Adrenal gland (tissue), 12 donors: ENCODE data around the gene SERPINB5. TPM values are rescaled to one million over a fixed set of nuclear protein-coding genes. Genes with fewer than 3 reads are reported as not detected.
A peak's percentile ranks its signal among the peaks of the same experiment; 100 is the strongest.

Experiments used
- DNase-seq, 7 donors: peaks; one replicate each; pipeline ENCODE4 v3.0.0-alpha.2; 2019 to 2020
- H3K27ac ChIP-seq, 5 donors: fragments of 200-600 bp; sonication (generic) in 4 of 5; 1 replicate in 3 of 5; 2 replicates in 2 of 5; pipeline versions ENCODE4 v1.5.1 to v1.8.0; 2016 to 2020; ENCODE audit warnings: mild to moderate bottlenecking in 1 of 5
- H3K27me3 ChIP-seq: fragments of 200-600 bp; 2 replicates; pipeline ENCODE4 v1.8.0; 2021
- H3K36me3 ChIP-seq, 2 donors: fragments of 200-600 bp; replicated peaks in 1 of 2; 1 replicate in 1 of 2; 2 replicates in 1 of 2; pipeline versions ENCODE4 v1.5.1 to v1.8.0; 2018 to 2022
- H3K4me1 ChIP-seq, 2 donors: fragments of 200-600 bp; replicated peaks in 1 of 2; 1 replicate in 1 of 2; 2 replicates in 1 of 2; pipeline versions ENCODE4 v1.5.1 to v1.8.0; 2018 to 2021
- H3K4me3 ChIP-seq, 4 donors: fragments of 200-600 bp; sonication (generic) in 3 of 4; one replicate each; pipeline ENCODE4 v1.5.1; 2016 to 2018
- H3K9me3 ChIP-seq, 3 donors: fragments of 200-600 bp; sonication (generic) in 1 of 3; replicated peaks in 1 of 3; 1 replicate in 2 of 3; 2 replicates in 1 of 3; pipeline versions ENCODE4 v1.5.1 to v1.8.0; 2016 to 2021
- CTCF ChIP-seq, 6 experiments: fragments of 450-650 bp in 4 of 6; fragments of 200-600 bp in 2 of 6; sonication (generic) in 1 of 6; IDR thresholded peaks; 1 replicate in 5 of 6; 2 replicates in 1 of 6; pipeline versions ENCODE4 v1.5.1 to v1.8.0; 2016 to 2021; ENCODE audit warnings: antibody characterized with exemption in 6 of 6, mild to moderate bottlenecking in 2 of 6, moderate library complexity in 1 of 6
- POLR2A ChIP-seq, 2 donors: fragments of 450-650 bp; IDR thresholded peaks; one replicate each; pipeline ENCODE4 v1.6.1; 2017; ENCODE audit warnings: antibody characterized with exemption in 2 of 2, mild to moderate bottlenecking in 2 of 2, moderate library complexity in 1 of 2
- WGBS, 4 donors: extraction: QIAGEN DNeasy Blood & Tissue Kit in 2 of 4; methylation state at CpG; one replicate each; pipeline versions ENCODE4 v1.1.5 to v1.1.7; 2013 to 2017; 5-methylcytosine and 5-hydroxymethylcytosine counted together
- intact Hi-C, 2 donors: fragments of 100-400 bp; cut with DNase I; formaldehyde crosslinking; loops; one replicate each; pipeline versions ENCODE4 v1.14.1 to v1.15.0; 2022 to 2023
- polyA plus RNA-seq, 3 donors: library from polyadenylated mRNA; stranded (reverse); fragments of 200-250 nt in 2 of 3; fragments of 350-450 nt in 1 of 3; fragmentation: Illumina TruSeq in 1 of 3; extraction: RNeasy Lipid Tissue Mini Kit (QIAGEN cat#74804) in 1 of 3; gene quantifications; one replicate each; pipeline ENCODE4 v1.2.3, GENCODE V29; 2013 to 2014
- total RNA-seq, 9 donors: library from RNA; depleted of rRNA in 4 of 9; stranded (reverse); fragments of >200 nt in 4 of 9; fragments of 120-200 nt in 1 of 9; fragmentation: NEBNext Ultra II Directional in 1 of 9; extraction: Animal tissue kit (Norgen Biotek cat#: 25700) in 1 of 9; gene quantifications; one replicate each; pipeline versions ENCODE4 v1.1.0 to v1.2.4, GENCODE V29; 2013 to 2023
- donor health status: healthy with polysubstance abuse.
- donor health status: Bipolar disorder and iron deficiency.
- donor health status: DM: yes; HTN: yes; CAD: no.
- donor health status: DM: no; HTN: no; CAD: no.
- donor health status: DM: no; HTN: no; CAD: no.
- donor health status: DM: yes; HTN: yes; CAD: no.

SERPINB5 gene
- total and polyA plus RNA-seq, 12 donors = 0.06 to 0.29 (median 0.07) TPM; not detected in 9

DNA sequence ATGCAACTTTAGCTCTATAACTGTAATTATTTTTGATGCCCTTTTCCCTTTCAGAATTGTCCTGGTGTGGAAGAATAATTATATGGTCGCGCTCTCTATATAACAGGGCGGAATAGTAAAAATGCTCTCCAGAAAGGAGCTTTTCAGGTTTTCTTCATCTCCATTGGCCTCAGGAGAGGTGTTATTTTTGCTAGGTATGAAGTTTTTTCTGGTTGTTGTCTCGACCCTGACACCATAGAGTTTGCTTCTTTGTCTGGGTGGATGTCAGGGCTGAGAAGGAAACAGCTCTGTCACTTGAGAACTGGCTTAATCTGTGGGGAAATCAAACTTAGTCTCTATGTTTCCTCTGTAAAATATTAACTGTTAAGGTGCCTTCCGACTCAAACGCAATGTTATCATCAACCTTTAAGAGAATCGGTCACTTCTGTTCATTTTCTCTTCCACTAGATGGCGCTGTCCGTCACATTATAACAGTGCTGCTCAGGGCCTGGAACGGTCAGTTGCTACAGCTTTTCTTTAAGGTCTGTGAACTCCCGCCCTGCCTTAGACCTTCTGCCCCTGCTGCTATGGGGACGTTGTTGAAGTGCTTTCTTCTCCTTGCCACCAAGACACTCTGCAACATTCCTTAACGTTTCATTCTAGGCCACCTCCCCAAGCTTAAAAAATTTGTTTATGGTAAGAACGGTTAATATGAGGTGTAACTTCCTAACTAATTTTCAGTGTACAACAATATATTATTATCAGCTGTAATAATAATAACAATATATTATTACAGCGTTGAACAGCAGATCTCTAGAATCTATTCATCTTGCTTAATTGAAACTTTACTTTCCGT, 41.6 kb downstream of the SERPINB5 start:
- intact Hi-C loops = loop anchor here (5.0 to 10.0 kb wide), 3 partner anchors 46 to 326 kb away; no protein-coding TSS in a partner anchor

GRCh38 chr18:63520053-63520685, 43.4 kb downstream of the SERPINB5 start:
- no peaks in the 10 kb centered on the region for H3K4me1 ChIP-seq
- no peaks in the 10 kb centered on the region for H3K36me3 ChIP-seq
- WGBS, 4 donors = 66 to 83% (median 74%) methylated on average over 2 to 3 of the region's 3 CpGs
- H3K27ac ChIP-seq = no peak overlapping the region
- TF ChIP-seq CTCF (IDR thresholded peaks at IDR 0.05) (no peak), POLR2A (IDR thresholded peaks at IDR 0.05) (no peak)
- intact Hi-C loops = loop anchor here in 1 of 2 donors (10.0 kb wide), 1 partner anchor 425 kb away; the partner anchor contains the start of gene HMSD
- H3K27me3 ChIP-seq = peaks cover 23% of the 10 kb centered on the region
- H3K9me3 ChIP-seq = no peaks in the 10 kb centered on the region
- H3K4me3 ChIP-seq = no peak overlapping the region
- no peak for DNase-seq

More for the DNA sequence above, 41.6 kb downstream of the SERPINB5 start:
- no peak overlapping the region for H3K27ac ChIP-seq
- TF ChIP-seq CTCF (IDR thresholded peaks at IDR 0.05) = peak; percentile 76 to 87 (median 84)
- TF ChIP-seq POLR2A (IDR thresholded peaks at IDR 0.05) = no peak
- WGBS, 4 donors = 25 to 27% (median 25%) methylated on average over 16 of the region's 16 CpGs
- no peak overlapping the region for H3K4me3 ChIP-seq
- no peaks in the 10 kb centered on the region for H3K4me1 ChIP-seq
- no peaks in the 10 kb centered on the region for H3K36me3 ChIP-seq
- peaks cover 14% of the 10 kb centered on the region for H3K27me3 ChIP-seq
- DNase-seq = peak; percentile 51 to 82 (median 70)
- no peaks in the 10 kb centered on the region for H3K9me3 ChIP-seq

- intact Hi-C loops = loop anchor here in 1 of 2 donors (10.0 kb wide), 1 partner anchor 421 kb away; the partner anchor contains the start of gene HMSD
- no peak for DNase-seq
- H3K4me1 ChIP-seq = no peaks in the 10 kb centered on the region
Observed at GRCh38 chr18:63523660-63524059, 46.9 kb downstream of the SERPINB5 start.

More at GRCh38 chr18:63523660-63524059, 46.9 kb downstream of the SERPINB5 start:
- TF ChIP-seq CTCF (IDR thresholded peaks at IDR 0.05) (no peak), POLR2A (IDR thresholded peaks at IDR 0.05) (no peak)
- Histone ChIP-seq H3K36me3 (no peaks in the 10 kb centered on the region), H3K27me3 (peaks cover 23% of the 10 kb centered on the region), H3K27ac (no peak overlapping the region), H3K9me3 (no peaks in the 10 kb centered on the region), H3K4me3 (no peak overlapping the region)
- 52 to 60% (median 56%) methylated on average over 4 of the region's 4 CpGs for WGBS, 4 donors
